DLD1 (cell line): ENCODE measurements around the gene SELENOM.

Experiments
- in situ Hi-C: cut with HindIII; loops from 2 replicates; pipeline ENCODE4 v1.10.0; 2017; ENCODE audit warnings: low sequenced_read_pairs

The SELENOM gene

DNA sequence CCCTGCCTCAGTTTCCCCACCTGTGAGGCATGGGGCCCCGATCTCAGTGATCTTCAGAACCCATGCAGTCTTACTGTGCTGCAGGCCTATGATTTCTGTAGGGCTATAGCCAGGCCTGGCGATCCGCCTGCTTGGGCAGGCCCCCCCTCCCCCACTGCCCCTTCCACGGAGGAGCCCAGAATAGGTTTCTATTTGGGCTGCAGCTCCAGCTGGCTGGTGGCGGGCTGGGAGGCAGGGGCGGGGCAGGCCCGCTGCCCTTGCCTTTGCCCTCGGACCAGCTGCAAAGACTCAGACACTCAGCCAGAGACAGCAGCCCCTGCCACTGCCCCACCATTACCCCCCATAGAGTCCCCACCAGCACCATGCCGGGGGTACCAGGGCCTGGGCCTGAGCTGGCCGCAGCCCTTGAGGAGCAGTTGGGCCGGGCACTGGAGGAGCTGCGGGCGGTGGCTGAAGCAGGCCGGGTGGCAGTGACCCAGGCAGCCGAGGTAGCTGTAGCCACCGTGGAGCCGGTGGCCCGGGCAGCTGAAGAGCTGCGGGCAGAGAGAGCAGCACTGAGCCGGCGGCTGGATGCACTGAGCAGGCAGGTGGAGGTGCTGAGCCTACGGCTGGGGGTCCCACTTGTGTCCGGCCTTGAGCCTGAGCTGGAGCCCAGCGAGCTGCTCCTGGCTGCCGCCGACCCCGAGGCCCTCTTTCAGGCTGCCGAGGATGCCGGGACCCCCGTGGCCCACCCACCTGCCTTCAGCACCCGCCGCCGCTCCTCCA is 14.1 kb downstream of the SELENOM start:
- in situ Hi-C loops = no loop called here

DNA sequence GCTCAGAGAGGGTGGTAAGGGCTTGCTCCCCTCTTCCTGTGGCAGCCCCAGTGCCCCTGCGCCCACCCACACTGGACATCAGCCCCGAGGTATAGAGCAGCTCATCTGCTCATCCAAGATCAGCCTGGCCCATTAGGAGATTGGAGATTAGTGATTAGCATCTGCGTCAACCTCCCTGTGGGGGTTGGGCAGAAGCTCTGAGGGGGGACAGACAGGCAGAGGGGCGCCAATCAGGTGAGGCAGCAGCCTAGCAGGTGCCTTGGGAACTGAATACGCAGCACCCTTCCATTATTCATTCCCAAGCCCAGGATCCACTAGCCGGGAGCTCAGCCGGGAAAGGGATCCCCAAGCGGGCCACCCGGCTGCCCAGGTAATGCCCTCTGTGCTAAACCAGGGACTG is 15.2 kb downstream of the SELENOM start:
- in situ Hi-C loops = no loop called here

DNA sequence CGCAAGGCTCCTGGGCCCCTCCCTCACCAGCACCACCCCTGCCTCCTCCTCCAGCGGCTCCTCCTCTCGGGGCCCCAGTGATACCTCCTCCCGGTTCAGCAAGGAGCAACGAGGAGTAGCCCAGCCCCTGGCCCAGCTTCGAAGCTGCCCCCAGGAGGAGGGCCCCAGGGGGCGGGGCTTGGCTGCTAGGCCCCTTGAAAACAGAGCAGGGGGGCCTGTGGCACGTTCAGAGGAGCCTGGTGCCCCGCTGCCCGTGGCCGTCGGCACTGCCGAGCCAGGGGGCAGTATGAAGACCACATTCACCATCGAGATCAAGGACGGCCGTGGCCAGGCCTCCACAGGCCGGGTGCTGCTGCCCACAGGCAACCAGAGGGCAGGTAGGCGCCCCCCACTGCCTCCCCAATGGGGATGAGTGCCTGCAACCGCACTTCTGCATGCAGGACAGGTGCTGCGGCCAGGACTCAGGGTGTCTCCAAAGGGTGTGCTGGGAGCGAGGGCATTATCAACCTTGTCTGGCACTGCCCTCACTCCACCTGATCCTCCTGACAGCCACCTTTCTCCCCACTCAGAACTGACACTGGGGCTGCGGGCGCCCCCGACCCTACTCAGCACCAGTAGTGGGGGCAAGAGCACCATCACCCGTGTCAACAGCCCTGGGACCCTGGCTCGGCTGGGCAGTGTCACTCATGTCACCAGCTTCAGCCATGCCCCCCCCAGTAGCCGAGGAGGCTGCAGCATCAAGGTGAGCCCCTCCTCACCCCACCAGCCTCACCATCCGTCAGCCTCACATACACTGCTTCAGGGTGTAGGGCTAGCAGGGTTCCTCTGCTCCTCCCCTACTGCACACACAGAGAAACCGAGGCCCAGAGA is 16.0 kb downstream of the SELENOM start:
- in situ Hi-C loops = no loop called here

DNA sequence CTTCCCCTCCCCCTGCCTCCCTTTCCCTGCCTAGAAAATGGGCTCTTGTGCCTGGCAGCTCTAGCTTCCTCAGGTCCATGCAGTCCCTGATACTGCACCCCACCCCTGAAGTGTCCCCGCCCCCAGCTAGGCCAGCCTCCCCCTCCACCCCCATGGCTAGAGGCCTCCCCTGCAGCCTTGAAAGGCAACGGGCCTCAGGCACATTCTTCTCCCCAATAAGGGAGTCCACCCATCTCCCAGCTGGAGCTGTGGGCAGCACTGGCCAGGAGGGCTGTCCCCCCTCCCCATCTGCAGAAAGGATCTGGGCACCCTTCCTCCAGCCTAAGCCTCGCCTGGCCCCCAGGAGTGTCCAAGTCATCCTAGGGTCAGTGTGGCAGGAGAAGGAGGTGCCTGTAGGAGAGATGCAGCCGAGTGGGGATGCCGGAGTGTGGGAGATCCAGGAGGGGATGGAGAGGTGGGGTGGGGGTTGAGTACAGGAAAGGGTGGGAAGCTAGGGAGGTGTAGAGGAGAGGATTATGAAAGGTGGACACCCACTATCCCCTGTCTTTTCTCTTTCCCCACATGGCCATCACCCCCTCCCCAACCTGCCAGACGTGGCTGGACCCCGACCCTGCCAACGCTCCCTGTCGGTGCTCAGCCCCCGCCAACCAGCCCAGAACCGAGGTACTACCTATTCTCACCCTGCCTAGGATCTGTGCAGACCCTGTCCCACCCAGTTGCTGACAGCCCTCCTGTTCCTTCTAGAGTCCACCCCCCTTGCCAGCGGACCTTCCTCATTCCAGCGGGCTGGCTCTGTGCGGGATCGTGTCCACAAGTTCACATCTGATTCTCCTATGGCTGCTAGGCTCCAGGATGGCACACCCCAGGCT is 16.9 kb downstream of the SELENOM start:
- in situ Hi-C loops = no loop called here

DNA sequence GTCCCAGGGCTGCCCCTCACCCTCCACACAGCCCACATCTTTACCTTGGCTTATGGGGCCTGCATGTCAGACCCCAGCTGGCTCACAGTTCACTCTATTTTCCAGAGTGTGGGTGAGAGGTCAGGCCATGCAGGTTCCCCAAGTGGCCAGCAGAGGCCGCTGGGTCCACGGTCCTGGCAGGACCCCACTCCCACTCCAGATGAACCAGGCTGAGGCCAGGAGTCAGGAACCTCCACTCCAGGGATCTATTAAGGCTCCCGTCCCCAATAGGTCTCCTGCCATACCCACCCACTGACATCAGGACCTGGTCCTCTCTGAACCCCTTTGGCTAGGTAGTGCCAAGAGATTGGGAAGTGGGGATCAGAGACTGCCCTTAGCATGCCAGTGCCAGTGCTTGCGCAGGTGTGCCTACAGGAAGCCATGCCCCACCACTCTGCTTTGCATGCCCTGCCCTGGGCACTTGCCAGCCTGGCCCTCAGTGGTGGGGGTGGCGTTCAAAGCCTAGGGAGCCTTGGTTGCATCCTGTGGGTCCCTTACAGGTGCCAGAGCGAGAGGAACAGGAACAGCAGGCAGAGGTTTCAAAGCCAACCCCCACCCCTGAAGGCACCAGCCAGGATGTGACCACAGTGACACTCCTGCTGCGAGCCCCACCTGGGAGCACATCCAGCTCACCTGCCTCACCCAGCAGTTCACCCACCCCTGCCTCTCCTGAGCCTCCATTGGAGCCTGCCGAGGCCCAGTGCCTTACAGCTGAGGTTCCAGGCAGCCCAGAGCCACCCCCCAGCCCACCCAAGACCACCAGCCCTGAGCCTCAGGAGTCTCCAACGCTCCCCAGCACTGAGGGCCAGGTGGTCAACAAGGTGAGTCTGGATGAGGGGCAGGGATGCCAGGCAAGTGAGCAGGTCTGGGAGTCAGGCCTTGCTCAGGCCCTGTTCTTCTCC is 17.9 kb downstream of the SELENOM start:
- in situ Hi-C loops = no loop called here

DNA sequence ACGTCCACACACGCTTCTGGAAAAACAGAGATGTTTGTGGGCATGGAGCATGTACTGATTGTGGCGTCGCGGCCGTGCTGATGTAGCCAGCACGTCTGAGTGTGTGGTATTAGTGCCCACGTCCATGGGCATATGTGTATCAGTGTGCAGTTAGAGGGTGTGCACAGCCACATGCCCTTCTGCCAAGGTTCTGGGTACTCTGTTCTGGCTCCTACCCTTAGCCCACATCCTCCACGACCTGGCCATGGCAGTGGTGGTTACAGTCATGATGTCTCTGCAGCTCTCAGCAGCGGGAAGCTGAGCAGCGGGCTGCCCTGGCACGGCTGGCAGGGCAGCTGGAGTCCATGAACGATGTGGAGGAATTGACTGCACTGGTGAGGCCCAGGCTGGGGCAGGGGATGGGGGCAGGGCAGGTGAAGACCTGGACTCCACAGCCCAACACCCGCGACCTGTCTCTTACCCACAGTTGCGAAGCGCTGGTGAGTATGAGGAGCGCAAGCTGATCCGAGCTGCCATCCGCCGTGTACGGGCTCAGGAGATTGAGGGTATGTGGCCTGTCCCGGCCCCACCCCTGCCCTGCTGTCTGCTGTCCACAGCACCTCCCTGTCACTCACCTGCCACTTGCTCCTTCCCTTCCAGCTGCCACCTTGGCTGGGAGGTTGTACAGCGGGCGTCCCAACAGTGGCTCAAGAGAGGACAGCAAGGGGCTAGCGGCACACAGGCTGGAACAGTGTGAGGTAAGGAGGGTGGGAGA is 19.0 kb downstream of the SELENOM start:
- in situ Hi-C loops = no loop called here

DNA sequence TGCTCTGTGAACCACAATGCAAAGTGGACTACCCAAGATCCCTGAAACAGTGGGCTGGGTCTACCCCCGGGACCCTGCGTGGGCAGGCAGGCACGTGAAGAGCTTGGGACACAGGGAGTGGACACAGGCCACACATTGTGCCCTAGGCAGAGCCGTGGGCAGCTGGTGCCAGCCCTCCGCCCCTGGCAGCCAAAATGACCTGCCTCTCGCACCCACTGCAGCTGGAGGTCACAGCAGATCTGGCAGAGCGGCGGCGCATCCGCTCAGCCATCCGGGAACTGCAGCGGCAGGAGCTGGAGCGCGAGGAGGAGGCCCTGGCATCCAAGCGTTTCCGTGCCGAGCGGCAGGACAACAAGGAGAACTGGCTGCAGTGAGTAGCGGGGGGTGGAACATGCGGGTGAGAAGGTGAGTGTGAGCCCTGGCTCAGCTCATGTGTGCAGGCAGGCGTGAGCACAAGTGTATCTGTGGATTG is 19.6 kb downstream of the SELENOM start:
- in situ Hi-C loops = no loop called here

DNA sequence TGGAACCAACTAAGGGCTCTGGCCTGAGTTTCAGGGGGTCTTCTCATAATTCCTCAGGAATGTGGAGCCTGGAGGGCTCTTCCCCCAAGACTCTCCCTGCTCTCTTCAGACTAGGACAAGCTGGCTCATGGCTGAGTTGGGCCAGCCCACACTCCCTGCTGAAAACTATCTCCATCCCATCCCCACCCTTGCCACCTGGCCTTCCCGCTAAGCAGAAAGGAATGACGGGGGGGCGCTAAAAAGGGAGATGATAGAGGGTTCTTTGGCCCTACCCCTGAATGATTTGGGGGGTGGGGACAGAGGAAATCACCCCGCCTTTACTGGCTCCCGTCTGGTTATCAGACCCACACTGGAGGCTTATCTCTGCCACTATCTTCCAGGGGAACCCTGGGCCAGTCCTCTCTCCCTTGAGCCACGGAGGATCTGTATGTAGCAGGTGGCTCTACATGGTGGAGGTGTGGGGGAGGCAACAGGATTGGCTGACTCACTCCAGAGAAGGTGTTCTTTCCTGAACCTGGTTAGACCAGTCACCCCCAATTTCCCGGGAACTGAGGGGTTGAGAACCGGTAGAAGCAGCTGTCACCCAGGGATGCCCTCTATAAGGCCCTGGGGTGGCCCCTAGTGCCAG is 20.6 kb downstream of the SELENOM start:
- in situ Hi-C loops = no loop called here

DNA sequence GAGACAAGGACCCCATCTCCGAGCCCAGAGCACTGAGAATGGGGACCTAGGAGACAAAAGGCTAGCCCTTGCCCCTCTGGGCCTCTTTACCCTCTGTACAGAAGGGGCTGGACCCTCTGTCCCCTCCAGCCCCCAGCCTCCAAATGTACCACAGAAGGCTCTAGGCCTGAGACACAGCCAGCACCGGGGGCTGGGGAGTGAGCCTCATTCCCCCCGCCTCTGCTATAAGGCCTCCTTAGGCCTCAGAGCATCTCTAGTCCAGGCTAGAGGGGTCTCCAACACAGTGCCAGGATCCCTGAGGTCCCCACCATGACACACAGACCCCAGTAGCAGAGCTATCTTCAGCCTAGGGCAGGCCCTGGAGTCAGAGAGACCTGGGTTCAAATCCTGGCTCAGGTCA is 21.4 kb downstream of the SELENOM start:
- in situ Hi-C loops = no loop called here

DNA sequence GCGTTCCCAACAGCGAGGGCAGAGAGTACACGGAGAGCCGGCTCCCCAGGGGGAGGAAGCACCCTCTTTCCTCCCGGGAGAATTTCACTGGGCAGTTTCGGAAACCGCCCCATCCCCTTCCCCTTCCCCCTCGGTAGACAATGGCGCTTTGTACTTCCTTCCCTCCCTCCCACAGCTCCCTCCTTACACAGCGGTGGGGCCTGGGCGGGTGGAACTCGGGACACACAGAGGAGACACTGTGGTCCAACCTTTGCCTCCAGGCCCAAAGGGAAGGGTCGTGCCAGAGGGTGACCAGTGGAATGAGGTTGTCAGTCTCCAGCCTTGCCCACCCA is 21.9 kb downstream of the SELENOM start:
- in situ Hi-C loops = no loop called here

DNA sequence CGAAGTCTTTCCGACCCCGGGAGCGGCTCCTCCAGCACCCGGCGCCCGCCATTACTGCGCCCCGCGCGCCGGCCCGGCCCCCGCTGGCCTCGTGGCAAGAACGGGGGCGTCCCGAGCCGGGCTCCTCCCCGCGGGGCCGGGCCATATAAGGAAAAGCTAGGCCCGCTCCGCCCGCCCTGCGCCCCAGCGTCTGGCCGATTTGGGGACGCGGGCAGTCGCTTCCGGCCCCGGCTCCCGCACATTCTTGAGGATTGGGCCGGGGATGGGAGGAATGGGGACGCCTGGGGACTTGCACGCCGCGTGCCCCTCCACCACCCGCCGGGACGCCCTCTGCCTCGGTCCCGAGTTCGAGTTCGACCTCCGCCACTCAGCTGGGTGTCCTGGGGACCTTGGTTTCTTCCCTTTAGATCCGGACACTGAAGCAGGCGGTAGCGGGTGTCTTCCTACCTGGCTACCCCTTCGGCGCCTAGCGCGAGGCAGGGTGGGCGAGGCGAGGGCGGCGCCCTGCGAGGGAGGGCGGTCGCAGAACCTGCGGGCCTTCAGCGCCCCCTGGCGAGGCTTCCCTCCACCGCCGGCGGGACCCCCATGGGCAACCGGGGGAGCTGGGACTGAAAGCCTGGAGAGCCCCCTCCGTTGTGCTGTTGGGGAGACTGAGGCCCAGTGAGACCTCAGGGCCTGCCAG is 22.4 kb downstream of the SELENOM start:
- in situ Hi-C loops = no loop called here

DNA sequence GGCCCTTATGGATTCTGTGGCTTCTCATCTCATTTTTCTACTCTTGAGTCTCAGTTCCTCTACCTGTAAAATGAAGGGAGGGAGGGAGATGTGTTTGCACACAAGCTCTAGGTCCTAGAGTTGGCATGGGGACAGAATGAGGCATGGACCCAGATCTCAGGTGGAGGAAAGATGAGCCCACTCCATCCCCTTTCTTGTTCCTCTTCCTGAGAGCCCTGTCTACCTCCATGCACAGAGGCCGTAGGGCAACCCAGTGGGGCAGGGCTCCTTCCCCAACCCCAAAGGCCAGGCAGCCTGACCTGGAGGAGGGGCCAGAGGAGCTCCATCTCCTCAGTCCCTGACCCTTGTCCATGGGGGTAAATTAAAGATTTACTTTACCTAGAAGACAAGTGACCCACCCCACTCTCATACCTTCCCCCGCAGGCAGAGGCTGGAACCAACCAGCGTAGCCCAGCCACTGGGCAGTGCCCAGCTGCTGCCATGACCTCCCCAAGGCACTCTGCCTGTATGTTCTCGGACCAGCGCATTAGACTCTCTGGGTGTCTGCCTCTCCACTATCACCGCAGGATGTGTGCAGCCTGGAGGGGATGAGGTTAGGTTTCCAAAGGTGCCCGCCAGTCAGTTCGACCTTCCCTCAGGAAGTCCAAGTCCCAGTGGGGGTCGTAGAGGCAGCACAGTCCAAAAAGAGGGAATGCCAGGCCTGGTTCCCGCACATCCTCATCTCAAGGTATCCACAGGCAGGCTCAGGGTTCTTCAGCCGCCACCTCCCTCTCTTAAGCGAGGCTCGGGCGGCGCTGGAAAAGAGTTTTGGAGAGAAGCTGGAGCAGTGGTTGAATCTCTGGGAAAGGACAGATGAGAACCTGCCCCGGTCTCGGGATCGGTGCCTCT is 23.2 kb downstream of the SELENOM start:
- in situ Hi-C loops = no loop called here

DNA sequence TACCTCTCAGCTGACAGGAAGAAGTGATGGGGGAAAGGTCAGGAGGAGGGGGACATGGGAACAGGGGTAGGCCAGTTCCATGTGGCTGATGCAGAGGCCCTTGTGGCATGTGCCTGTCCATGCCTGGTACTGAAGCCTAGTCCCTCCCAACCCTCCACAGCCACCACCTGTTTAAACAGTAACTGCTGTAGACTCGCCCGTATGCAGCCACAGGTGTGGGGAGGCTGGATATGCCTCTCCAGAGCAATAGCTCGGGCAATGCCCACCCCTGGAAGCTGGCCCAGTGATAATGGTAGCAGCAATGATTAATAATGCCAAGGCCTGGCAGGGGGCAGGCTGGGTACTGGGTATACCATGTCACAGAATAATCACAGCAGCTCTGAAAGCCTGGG is 24.0 kb downstream of the SELENOM start:
- in situ Hi-C loops = no loop called here

DNA sequence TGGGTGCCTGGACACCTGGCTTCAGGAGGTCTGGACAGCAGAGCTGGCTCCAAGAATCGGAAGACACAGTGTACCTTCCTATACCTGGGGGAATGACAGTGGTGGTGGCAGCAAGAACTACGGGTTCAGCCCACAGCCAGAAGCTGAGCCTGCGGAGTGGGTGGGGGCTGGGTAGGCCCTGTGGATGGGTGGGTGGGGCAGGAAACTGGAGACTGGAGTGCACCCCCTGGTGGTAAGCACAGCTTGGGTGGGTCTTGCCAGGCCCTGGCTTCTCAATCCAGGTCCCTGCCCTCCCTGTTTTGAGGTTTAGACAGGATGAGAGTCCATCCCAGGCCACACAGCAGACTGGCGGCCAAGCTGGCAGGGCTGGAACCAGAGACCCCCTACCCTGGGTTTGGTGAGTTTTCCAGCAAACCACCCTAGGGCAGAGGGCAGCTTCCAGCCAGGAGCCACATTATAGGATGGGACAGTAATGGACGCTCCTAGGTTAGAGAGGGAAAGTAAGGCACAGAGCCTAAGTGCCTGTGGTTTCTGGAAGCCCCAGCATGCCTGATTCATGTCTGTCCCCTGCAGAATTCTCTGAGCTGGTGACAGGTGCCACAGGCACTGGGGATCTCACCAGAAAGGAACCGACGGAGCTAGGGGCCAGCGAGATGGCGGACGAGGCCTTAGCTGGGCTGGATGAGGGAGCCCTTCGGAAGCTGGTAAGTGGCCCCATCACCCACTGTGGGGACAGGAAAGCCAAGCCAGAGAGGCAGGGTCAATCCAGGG is 24.6 kb downstream of the SELENOM start:
- in situ Hi-C loops = no loop called here

DNA sequence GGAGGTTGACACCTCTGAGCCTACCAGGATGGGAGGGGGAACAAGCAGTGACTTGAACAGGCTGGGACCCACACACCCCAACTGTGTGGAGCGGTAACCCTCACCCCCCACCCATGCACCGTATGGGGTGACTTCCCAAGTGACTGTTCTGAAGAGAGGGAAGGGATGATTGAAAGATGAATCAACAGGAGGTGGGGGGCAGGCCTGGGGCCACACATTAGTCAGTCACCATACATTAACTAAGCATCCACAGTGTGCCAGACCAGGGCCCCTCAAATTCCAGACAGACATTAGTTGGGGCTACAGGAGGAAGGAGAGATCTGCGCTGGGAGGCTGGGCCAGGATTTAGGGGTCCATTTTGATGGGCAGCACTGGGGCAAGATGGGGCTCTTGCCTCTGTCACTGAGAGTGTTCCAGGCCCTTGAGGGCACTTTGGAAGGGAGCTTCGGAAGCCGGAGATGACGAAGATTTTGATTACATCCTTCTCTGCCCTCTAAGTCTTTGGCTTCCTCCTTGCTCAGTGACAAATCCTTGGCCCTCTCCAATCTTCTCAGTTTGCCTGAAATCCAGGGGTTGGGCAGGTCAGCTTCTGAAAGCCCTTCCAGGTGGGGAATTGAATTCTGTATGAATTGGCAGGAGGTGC is 25.3 kb downstream of the SELENOM start:
- in situ Hi-C loops = no loop called here
